GM19099 (cell line): ENCODE results near the gene GNB1L.
A peak's percentile ranks its signal among the peaks of the same experiment; 100 is the strongest.

Source experiments
- POLR2A ChIP-seq: IDR thresholded peaks from 3 replicates; pipeline ENCODE4 v1.6.1; 2011; ENCODE audit warnings: low read depth; ENCODE audit not compliant: insufficient read length; ENCODE audit errors: extremely low read depth

The GNB1L gene

DNA sequence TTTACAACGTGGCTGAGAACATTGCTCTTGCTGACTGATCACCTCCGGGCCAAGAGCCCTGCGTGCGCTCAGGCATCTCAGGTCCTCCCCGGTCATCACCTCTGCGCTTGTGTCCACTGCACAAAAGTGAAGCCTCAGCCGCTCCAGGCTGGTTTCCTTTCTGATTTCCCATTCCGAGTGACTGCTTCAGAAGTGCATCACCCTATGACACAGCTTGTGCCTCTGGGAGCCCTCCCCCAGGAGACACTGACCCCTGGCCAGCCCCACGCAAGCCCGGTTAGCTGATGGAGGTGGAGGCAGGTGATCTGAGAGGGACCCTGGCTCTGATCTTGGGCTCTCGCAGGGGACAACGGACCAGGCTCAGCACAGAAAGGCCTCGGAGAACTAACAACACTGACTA, 38.3 kb upstream of the GNB1L start:
- no peak for TF ChIP-seq POLR2A

DNA sequence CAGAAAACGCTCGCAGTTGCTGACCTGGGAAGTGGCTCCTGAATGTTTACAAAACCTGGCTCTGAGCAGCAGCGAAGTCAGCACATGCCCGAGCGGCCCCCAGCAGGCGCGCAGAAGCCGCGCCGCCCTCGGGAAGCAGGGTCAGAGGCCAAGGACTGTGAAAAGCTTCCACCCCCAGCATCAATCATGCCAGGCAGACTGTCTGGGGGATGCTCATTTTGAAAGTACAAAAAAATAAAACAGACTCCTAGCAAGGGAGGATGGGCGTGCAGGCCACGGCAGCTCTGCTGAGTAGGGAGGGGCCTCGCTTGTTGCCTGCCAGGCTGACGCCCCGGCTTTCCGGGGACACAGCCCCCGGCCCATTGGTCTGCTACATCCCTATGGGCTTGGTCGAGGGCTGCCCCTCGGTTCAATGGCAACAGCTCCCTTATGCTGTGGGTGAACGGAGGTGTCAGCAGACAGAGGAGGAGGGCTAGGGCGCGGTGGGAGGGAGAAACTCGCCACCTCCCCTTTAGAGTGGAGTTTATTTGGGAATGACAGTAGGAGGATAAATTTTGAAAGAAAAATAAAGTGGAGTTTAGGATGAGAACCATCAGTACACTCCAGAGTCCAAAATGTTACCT, 37.7 kb upstream of the GNB1L start:
- TF ChIP-seq POLR2A: no peak

DNA sequence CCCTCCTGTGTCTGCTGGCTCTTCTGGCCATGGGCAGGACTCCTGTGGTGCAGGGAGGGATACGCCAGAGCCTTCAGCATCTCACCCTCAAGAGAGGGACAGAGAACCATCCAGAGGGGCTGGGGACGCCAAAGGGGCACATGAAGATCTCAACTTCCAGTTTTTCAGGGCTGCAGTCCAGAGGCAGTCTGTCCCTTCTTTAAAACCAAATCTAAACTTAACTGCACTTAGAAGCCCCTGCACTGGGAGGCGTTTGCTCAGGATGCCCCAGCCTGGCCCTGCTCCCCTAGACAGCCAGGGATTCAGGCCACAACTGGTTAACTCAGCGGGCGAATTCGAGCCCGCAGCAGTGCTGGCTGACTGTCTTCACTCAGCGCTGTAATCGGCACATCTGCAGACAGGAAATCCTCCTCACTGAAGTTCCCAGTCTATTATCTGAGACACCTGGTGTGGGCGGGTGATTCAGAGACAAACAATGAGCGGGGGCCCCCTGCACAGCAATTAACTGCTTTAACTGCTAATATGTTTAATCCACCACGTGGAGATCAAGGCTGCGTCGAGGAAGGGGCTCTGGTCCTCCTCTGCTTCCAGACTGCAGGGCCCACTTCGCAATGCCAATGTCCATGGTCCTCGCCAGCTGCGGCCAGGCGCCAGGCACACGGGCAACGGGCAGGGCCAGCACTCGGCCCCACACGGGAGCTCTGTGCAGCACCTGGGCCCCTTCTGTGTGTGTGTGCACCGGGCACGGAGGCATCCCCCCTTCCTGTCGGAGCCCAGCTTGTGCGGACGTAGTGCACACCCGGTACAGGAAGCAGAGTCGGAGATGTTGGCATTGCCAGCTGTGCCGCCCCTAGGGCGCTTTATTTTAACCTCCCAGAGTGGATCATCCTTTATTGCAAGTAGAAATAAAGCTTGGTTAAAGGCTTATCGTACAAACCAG, 36.9 kb upstream of the GNB1L start:
- peak; percentile 9 for TF ChIP-seq POLR2A

DNA sequence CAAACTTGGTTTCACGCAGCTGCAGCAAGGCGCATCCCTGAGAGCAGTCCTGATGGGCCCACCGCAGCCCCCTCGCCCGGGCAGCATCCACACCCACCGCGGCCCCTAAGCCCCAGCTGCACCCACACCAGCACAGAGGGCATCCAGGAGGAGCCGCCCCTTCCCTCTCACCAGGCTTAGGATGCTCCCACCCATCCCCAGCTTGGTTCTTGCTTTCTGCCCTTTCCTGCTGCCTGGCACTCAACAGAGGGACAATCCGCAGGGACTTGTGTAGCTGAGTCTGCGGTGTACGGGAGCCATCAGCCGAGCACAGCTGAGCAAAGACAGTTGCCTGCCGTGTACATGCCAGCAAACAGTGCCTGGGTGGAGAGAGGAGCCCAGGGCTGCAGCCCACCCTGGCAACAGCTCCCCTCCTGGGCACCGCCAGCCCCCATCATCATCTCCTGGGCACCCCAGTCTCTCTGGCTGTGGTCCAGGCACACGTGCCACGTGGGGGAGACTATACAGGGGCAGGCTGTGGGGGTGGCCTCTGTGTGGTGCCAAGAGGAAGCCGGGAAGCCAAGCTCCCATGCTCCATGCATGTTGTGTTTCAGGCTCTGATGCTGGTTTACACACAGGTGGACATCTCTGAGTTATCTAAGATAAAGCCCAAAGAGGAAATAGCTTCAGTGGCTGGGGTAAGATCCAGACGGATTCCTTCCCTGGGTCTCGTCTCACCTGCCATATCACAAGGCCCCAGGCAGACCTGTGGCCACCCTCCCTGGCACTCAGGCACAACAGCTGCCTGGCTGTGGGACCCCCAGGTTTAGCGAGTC, 36.0 kb upstream of the GNB1L start:
- TF ChIP-seq POLR2A: no peak

DNA sequence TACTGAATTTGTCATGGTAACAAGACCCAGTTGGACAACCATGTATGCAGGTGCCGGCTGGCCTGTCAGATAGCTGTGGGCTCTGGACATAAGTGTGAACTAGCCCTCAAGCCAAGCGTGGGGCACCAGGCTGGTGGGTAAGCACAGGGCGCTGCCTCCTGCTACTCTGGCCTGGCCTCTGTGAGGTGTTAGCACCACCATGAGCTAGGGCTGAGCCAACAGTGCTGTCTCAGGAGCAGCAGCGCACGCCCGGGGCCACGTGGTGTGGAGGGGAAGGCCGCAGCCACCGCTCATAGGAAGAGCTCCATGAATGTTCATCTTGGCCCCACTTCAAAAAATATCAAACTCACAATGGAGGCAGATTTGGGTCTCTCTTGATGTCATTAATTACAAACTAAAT, 35.3 kb upstream of the GNB1L start:
- TF ChIP-seq POLR2A: no peak

DNA sequence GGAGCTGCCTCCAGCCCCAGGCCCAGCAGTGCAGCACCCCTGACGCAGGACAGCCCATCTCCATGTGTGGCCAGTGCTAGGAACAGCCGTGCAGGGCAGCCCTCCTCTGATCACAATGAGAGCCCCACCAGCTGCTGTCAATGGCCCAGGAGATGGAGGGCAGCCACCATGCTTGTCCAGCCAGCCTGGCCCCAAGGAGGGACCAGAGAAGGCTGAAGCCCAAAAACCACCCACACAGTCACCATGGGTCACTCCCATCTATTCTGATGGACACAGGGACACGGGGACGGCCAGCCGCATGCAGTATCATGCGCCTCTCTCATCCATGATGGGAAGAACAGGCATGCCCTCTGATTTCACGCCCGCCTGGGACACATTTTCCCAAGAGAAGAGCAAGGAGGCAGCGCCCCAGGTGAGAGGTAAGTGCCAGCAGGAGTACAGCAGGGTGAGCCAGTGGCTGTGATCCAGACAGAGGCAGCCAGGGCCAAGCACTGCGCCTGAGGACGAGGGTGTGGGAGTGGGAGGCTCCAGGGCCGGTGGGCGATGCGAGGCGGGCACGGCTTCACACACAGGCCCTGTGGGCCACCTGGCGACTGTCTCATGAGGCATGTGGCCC, 33.6 kb upstream of the GNB1L start:
- TF ChIP-seq POLR2A: no peak

DNA sequence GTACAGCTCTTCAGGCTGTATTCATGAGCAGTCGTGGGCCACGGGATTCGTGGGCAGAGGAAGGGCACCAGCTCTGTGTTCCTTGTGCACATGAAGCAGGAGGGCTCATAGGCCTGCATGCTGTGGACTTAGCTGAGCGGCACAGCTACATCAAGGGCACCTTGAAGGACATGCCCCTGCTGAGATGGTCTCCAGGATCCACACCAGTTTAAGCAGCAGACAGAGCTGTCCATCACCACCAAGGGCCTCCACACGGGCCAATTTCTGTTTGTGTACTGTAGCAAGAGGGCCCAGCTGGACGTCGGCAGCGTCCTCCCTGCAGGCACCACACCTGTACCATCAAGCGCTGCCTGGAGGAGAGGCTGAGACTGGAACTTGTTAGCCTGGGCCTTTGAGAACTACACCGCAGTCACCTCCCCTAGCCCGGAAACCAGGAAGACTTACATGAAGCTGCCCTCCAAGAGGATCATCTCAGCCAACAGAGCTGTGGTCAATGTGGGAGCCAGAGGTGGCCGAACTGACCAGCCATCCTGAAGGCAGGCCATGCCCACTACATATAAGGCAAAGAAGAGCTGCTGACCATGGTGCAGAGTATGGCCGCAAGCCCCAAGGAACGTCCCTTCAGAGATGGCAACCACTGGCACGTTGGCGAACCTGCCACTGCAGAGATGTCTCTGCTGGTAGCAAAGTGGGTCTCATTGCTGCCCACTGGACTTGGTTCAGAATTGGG, 32.7 kb upstream of the GNB1L start:
- no peak for TF ChIP-seq POLR2A

DNA sequence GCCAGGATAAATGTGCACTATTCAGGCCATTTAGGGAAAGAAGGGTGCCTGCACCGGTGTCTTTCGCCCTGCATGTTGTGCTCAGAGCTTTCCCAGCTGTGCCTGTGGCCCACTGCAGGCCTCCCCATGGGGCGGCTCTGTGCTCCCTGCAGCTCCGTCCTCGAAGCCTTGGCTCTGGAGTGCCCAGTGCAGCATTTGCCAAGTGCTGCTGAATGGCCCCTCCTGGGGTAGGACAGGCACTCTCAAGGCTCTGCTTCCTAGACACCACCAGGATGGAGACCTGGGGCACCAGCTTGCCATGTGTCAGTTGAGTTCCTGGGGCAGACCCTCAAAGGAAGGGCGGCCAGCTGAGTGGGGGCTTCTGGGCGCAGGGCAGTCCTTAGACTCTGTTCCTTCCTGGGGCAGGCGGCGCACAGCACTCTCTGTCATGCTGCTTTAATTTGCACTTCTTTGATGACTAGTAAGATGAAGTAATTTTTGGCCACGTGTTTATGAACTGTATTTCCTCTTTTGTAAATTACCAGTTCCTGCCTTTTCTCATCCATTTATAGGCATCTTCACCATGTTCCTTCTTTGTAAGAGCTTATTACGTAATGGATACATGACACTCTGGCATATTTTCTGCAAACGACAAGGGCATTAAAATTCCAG, 32.1 kb upstream of the GNB1L start:
- no peak for TF ChIP-seq POLR2A

DNA sequence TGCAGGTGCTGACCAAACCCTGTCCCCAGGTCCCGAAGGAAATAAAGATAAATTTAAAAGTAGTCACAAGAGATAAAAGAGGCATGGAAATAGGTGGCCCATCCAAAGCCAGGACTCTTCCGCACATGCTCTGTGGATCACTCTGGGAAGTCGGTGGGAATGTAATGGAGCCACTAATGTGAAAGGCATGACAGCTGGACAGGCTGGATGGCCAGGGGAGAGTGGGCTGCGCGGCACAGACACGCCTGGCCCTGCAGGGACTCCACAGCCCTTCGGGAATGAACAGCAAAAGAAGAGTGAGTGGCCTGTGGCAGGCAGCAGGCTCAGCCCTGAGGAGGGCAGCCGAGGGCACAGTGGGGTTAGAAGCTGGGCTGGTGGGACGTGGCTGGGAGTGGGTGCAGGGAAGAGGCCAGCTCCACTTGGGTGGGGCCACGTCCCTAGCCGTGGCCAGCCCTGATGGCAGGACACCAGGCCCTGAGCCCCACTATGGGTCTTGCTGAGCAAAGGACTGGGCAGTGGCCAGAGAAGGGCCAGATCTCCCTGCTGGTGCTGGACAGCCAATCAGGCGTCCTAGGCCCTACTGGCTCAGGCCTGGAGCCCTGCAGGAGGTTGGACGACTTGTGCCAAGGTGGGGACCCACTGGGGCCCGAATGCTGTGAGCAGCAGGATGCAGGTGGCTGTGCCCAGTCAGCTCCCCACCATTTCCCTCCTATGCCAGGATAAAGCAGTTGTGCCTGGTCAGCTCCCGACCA, 31.3 kb upstream of the GNB1L start:
- no peak for TF ChIP-seq POLR2A

DNA sequence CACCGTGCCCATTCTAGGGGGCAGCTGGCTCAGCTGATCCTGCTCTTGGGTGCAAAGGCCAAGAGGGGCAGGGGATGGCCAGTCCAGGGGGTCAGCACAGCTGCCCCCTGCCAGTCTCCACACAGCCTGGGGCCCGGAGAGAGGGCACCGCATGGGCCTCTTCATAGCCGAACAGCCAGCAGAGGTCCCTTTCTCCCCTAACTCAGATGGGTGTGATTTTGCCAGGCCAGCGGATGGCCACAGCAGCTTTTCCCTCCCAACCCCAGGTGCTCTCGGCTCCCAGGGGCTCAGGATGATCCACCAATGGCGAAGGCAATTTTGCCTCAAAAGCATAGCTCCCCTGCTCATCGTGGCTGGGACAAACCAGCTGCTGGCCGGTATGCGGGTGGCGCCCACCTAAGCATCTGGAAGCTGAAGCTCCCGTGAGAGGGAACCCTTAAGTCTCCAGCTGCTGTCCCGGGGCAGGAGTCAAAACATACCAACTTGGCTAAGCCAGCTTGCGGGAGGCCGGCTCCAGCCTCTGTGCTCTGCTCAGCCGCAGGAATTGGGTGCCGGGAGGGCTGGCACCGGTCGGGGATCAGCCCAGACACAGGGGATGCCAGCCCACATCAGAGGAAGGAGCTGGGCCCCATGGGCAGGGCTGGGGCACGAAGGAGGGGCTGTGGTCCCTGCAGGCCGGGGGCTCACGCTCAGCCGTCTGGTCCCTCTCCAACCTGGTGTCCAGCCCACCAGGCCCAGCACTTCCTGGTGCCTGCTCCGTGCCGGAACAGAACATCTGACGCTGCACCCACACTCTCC, 30.5 kb upstream of the GNB1L start:
- no peak for TF ChIP-seq POLR2A

DNA sequence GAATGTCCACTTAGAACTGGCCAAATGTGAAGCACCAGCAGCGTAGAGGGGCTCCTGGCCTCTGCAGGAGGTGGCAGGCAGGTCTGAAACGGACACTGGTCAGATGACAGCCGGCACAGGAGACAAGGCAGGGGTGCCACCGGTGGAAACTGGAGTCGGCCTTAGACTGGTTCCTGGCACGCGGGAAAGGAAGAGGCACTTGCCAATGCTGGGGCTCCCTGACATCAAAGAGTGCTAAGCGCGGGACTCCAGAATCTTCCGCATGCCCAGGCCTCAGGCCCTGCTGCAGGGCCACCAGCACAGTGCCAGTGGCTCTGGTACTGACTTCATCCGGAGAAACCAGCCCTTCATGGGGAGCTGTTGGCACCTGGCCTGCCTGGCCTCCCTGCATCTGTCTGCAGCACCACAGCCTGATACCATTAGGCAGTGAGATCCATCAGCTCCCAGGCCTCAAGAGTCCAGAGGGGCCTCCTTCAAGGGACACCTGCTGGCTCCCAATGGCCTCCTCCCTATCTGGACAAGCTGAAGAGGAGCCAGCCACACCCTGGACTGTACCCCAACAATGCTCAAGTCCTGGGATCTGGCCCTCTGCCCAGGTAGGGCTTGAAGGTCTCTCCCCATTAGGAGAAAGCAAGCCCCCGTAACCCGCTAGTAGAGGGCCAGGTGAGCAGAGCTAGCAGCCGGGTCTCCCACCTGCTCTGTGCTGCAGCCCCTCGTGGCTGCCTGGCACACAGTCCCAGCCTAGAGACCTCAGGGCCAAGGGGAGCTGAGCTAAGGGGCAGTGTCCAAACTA, 29.7 kb upstream of the GNB1L start:
- no peak for TF ChIP-seq POLR2A

DNA sequence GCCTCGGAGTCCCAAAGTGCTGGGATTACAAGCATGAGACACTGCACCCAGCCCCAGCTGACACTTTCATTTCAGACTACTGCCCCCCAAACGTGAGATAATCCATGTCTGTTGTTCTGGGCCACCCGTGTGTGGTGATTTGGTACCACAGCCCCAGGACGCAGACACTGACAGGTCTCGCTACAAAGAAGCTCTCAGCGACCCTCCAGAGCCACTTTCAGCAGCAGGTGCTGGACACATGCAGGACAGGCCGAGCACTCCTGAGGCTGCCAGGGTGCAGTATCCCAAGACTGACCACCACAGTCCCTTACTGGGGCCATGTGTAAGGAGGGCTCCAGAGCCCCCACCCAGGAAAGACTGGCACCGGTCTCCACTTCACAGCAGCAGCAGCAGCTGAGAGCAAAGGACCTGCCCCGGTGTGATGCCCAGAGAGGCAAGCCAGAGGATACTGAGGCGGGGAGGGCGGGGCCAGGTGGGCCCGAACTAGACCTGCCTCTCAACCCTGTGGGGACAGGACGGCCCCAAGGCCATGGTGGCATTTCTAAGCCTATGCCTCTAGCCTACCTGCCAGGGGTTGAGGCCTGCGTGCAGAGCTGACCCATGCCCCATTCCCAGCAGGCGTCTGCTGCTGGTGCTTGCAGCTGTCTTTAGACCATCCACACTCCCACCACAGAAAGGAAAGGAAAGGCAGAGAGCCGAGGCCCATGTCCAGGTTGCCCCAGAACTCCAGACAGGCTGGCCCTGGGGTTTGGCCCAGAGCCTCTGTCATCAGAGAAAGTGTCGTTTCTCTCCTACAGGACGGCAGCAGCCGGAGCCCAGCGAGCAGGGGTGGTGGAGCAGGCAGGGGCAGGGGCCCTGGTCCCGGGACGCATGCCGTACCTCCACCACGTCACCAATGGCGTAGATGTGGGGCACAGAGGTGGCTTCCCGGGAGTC, 28.0 kb upstream of the GNB1L start:
- TF ChIP-seq POLR2A: no peak
